Fibroblast of peridontal ligament (primary cell): ENCODE measurements around the gene ANKRD13A.
"Not testable (repeated sequence)": the region's sequence is repeated elsewhere in the genome, so short reads cannot be mapped to it uniquely, and the experiment has no call there.

ENCODE experiments used
- DNase-seq: peaks from one replicate; pipeline ENCODE4 v3.0.0-alpha.2; 2010; ENCODE audit errors: extremely low read depth

ANKRD13A gene

DNA sequence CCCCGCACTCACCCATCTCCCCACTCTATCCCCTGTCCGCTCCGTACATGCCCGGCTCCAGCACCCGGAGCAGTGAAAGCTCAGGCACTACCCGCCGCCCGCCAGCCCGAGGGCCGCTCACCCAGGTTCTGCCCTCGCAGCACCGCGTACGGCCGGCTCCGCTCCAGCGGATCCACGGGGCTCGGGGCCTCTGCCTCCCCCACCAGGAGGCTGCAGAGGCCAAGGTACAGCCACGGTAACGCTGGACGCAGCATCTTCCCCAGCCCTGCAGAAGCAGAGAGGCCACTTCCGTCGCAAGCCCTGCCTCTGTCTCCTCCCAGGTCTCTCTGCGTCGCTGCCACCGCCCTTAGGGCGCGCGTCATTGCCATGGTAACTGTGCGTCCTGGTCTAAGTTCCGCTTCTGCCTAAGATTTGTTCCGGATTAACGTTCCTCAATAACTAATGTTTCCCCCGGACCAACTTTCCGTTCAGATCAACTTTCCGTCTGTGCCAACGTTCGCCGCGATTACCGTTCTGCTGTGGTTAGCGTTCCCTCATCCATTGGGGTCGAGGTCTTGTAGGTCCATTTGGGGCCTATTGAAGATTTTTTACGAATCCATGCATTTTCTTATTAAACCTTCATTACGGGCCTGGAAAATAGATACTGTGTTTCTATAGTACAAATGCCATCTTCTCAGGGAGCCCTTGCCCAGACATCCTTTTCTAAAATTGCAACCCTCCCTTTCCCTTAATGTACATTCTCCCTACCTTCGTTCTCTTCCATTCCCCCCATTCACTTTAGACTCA, 49.2 kb downstream of the ANKRD13A start, which contains the start of gene C12orf76:
C12orf76 (minus strand) TSS at position 281 of the 786 bp plus-strand sequence; CDS start at position 254, 27 bp downstream.
- DNase-seq, result peak; percentile 98

DNA sequence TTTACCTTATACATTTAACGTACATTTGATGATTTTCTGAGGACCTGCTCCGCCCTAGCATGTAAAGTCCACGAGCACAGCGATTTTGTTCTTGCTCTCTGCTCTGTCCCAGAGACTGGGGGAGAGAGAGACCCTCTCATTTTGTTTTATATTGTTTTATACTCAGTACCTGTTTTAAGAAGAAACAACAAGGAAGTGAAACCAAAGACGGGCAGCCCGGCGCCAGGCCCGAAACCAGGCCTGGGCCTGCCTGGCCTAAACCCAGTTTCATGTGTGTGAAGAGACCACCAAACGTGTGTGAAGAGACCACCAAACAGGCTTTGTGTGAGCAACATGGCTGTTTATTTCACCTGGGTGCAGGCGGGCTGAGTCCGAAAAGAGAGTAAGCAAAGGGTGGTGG, 49.8 kb downstream of the ANKRD13A start:
- not testable (repeated sequence) for DNase-seq

DNA sequence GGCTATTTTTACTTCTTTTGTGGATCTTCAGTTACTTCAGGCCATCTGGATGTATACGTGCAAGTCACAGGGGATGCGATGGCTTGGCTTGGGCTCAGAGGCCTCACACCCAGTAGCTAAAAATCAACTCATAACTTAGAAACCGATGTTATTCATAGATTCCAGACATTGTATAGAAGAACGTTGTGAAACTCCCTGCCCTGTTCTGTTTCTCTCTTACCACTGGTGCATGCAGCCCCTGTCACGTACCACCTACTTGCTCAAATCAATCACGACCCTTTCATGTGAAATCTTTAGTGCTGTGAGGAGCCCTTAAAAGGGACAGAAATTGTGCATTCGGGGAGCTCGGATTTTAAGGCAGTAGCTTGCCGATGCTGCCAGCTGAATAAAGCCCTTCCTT, 50.4 kb downstream of the ANKRD13A start:
- not testable (repeated sequence) for DNase-seq

GRCh38 chr12:110050927-110051326, 51.7 kb downstream of the ANKRD13A start:
- no peak for DNase-seq

DNA sequence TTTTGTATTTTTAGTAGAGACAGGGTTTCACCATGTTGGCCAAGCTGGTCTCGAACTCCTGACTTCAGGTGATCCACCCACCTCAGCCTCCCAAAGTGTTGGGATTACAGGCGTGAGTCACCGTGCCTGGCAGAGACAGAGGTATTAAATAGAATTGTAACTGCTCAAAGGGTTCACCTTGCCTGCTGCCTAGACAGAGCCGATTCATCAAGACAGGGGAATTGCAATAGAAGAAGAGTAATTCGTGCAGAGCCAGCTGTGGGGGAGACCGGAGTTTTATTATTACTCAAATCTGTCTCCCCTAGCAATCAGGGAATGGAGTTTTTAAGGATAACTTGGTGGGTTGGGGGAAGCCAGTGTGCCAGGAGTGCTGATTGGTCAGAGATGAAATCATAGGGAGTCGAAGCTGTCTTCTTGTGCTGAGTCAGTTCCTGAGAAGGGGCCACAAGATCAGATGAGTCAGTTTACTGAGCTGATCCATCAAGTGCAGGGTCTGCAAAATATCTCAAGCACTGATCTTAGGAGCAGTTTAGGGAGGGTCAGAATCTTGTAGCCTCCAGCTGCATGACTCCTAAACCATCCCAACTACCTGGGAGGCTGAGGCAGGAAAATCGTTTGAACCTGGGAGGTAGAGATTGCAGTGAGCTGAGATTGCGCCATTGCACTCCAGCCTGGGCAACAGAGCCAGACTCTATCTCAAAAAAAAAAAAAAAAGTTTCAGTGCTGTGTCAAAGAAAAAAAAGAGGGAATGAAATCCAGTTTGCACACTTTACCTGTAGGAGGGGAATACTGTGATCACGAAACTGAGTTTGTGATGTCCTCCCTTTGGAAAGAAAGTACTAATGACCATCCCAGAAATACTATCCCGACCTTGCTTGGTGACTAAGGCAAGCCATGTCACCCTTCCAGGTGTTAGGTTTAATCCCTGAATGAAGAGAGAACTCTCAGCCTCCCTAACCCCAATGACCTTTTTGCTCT, 56.4 kb downstream of the ANKRD13A start:
- peak; percentile 85 for DNase-seq

GRCh38 chr12:110056643-110057042, 57.4 kb downstream of the ANKRD13A start:
- DNase-seq, result not testable (repeated sequence)

- no peak for DNase-seq
These were observed 59.8 kb downstream of the ANKRD13A start for GRCh38 chr12:110058875-110059615.

DNA sequence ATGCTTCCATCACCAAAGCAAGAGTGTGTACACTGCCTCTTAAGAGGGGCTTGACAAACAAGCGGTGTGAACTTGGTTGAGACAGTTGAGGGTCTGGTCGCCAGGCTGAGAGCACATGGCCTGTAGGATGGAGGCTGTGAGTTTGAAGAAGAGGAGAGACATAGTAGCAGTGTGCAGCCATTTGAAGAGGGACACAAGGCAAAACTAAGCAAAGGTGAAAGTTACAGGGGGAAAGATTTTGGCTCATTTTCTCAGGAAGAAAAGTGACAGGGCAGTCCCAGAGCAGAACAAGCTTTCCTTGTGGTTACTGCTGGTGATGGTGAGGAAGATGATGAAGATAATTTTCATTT, 60.4 kb downstream of the ANKRD13A start:
- DNase-seq, result no peak

GRCh38 chr12:110062241-110062640, 63.0 kb downstream of the ANKRD13A start:
- no peak for DNase-seq

DNA sequence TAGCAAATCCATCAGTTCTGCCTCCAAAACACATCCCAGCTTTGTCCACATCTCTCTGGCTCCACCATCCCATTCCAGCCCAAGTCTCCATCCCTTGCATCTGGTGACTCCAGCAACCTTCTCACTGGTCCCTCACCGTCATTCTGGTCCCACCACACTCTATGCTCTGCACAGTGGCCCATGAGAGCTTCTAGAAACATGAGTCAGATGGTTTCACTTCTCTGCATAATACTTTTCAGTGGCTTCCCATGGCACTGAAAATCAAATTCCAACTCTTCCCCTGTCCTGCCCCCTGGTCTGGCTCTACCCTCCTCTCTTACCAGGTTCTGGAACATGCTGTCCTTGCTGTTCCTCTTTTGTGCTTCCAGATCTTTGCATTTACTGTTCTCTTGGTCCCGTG, 66.3 kb downstream of the ANKRD13A start:
- DNase-seq, result no peak

- no peak for DNase-seq
These were observed 68.3 kb downstream of the ANKRD13A start for GRCh38 chr12:110067531-110067930.

DNA sequence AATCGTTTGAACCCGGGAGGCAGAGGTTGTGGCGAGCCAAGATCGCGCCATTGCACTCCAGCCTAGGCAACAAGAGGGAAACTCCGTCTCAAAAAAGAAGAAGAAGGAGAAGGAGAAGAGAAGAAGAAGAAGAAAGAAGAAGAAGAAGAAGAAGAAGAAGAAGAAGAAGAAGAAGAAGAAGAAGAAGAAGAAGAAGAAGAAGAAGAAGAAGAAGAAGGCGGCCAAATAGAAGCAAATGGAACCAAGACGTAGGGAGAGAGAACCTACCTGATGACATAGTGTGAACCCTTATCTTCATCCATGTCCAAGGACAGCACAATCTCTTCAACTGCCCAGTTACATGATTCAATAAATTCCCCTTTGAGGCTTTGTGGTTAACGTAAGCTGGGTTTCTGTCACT, 68.9 kb downstream of the ANKRD13A start:
- not testable (repeated sequence) for DNase-seq

DNA sequence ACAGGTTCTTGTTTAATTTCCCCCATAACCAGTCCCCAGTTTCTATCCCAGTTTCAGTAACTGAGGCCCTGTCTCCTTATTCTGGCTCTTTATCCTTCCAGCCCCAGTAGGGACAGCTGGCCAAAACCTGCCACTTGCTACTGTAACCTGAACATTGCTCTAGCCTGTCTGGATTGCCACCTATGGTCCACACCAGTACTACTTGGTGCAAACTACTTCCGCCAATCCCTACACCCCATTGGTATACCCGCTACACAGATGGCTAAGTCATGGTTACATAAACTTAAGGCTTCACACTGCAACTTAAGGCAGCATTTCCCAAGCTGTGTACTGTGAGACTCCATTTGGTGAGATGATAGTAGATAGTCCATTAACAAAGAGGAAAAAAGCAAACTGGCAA, 69.4 kb downstream of the ANKRD13A start:
- no peak for DNase-seq

GRCh38 chr12:110071504-110071903, 72.3 kb downstream of the ANKRD13A start:
- no peak for DNase-seq

- no peak for DNase-seq
These were observed 72.7 kb downstream of the ANKRD13A start for GRCh38 chr12:110071967-110072366.

GRCh38 chr12:110072636-110073035, 73.4 kb downstream of the ANKRD13A start:
- DNase-seq, result not testable (repeated sequence)

DNA sequence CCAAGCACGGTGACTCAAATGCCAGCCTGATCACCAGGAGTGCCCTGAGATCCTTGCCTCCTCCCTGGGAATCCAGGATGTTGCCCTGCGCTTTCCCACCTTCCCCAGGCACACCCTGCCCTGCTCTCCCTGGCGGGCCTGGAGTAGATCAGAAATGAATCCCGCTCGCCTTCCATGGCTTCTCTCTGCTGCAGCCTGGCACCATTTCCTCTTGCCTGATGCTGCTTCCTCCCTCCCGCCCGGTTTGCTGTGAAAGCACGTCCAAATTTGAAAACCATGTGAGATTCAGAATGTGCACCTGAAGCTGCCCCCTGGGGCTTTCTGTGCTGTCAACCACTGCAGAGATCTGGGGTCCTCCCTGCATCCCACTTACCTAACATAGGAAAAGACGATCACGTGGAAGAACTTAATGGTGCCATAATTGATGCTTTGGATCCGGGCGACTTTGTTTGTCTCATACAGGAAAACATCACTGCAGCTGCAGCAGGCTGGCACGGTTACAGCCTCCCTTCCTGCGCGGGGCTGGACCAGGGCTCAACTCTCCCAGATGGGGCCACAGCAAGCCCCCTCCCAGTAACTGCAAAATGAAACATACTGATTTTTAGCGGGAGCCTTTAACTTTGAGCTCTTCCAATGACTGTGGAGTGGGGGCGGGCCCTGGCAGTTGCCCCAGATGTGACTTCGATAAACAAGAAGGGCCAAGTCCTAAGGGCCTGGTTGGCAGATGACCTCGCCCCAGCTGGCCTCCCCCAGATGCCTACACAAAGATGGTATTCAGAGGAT, 74.0 kb downstream of the ANKRD13A start:
- DNase-seq, result peak; percentile 35

GRCh38 chr12:110074089-110074488, 74.9 kb downstream of the ANKRD13A start:
- no peak for DNase-seq

- DNase-seq, result no peak
These were observed 76.7 kb downstream of the ANKRD13A start for GRCh38 chr12:110075880-110076279.

DNA sequence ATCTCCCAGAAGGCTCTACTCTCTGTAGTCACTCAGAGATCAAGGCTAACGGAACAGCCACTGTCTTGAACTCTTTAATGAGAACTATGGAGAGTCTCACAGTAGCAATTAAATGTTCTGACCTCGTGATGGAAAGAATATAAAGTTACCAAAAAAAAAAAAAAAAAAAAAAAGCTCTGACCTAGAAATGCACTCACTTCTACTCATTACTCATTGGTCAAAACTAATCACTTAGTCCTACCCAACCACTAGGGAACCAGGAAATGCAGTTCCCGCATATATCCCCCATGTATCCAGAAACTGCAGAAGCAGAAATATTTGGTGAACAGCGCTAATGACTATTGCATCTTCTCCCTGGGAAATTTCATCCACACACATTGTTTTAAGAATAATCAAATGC, 78.6 kb downstream of the ANKRD13A start:
- no peak for DNase-seq
